Tibial nerve (tissue), 3 donors: Measurements from ENCODE around the gene BCL2A1.

Source experiments
- EP300 ChIP-seq, 2 donors: sonication (generic); formaldehyde crosslinking; IDR thresholded peaks; one replicate each; pipeline ENCODE4 v1.6.1; 2017; ENCODE audit warnings: antibody characterized with exemption in 2 of 2, mild to moderate bottlenecking in 1 of 2
- POLR2A ChIP-seq, 2 donors: fragments of 450-650 bp; IDR thresholded peaks; one replicate each; pipeline ENCODE4 v1.6.1; 2017; ENCODE audit warnings: antibody characterized with exemption in 2 of 2, mild to moderate bottlenecking in 2 of 2, moderate library complexity in 2 of 2

- TF ChIP-seq POLR2A (IDR thresholded peaks at IDR 0.05) (no peak), EP300 (IDR thresholded peaks at IDR 0.05) (no peak)
Measured at GRCh38 chr15:79919749-79920511, 51.1 kb downstream of the BCL2A1 start.
